Right renal pelvis (tissue), 4 donors: ENCODE measurements around the gene JAZF1. TPM values are rescaled to one million over a fixed set of nuclear protein-coding genes. Genes with fewer than 3 reads are reported as not detected.
"Not testable (repeated sequence)": the region's sequence is repeated elsewhere in the genome, so short reads cannot be mapped to it uniquely, and the experiment has no call there.

Experiments used
- DNase-seq, 4 donors: peaks; one replicate each; pipeline ENCODE4 v3.0.0-alpha.2; 2013; ENCODE audit warnings: low read depth in 4 of 4, low spot score in 3 of 4, missing footprints in 1 of 4
- polyA plus RNA-seq, 4 donors: library from polyadenylated mRNA; unstranded; fragments of 120-200 nt; gene quantifications; one replicate each; pipeline ENCODE4 v1.2.1, GENCODE V29; 2013; ENCODE audit not compliant: insufficient read length in 4 of 4

JAZF1 gene
- polyA plus RNA-seq, 4 donors, result 12.5 to 16.8 (median 16.2) TPM

DNA sequence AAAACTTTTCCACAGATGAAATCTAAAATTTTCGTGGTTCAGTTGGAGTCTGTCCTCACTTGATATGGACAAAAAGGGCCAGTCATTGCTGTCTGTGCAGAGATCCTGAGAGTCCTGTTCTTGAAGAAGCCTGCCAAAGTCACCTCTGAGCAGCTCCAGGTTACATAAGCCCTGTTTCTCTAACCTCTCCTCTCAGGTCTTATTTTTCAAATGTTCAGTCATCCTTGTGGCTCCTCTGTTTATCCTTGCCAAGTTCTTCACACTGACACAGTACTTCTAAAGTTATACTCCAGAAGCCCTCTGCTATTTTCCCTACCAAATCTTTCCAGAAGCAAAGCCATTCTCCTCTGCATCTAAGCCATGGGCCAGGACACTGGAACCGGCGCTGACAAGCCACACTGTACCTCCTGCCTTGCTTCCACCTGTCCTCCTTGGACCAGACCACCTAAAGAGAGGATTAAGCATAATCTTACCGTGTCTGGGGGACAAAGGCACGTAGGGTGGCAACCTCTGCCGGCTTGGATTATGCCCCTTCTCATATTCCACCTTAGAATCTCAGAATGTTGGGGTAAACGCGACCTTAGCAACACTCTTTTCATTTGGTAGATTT lies 161.6 kb downstream of the JAZF1 start:
- no peak for DNase-seq

DNA sequence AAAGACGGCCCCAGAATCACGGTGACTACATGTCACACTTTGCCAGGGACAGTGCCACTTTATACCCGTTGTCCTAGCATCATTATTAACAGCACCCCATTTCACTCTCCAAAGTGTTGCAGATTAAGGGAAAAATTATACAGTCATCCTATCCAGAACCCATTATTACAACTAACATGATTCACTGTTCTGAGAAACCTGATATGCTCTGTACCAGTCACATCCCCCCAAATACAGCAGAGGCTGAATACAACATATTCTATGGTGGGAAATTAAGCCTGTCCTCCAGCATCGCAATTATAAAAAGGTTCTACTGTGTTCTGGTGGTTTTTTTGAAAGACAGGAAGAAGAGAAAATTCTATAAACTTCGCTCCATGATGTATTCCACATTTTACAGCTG lies 162.1 kb downstream of the JAZF1 start:
- no peak for DNase-seq

DNA sequence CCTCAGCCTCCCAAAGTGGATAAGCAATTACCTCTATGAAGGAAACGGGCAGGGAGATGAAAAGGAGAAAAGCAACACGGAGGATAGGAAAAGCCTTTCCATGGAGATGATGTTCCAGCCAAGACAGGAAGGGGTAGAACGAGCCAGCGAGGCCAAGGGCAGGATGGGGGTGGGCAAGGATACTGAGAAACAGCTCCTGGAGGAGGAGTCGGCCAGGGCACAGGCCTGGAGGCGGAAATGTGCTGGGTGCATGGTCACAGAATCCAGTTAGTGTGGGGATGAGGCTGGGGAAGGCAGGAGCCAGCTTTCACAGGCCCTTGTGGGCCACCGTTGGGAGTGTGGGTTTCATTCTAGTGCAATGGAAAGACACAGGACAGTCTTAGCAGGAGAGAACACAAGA lies 162.6 kb downstream of the JAZF1 start:
- no peak for DNase-seq

DNA sequence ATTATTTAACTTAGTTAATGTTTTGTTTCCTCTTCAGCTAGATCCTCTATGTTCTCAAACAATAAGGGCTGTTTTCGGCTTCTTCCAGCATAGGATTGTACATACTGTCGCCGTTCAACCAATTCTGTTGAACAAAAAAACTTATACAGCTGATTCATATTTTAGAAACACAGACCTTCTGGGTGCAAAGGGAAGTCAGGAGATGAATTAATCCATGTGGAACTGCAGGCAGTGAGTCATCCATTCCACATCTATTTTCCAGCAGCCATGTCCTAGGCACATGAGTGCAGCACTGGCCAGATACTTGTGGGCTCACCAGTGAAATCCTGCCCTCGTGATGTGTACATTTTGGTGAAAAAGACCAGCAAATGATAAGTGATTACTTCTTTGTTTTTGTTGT lies 163.2 kb downstream of the JAZF1 start:
- DNase-seq, result no peak

DNA sequence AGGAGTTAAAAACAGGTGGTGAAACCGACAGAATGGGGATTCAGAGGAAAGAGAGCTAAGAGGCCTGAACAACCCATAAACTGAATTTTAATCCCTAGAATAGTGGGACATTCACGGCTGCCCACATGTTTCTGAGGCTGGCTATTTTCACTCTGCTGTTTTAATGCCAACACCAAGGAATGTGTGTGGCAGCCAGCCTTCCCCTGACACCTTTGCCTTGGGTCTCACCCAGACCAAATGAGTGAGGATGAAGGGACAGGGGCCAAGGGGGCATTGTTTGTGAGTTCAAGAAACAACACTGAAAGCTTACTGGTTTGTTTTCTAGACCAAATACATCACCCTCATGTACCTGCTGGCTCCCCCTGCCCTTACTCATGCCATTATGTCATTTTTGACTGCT lies 164.3 kb downstream of the JAZF1 start:
- DNase-seq, result no peak

DNA sequence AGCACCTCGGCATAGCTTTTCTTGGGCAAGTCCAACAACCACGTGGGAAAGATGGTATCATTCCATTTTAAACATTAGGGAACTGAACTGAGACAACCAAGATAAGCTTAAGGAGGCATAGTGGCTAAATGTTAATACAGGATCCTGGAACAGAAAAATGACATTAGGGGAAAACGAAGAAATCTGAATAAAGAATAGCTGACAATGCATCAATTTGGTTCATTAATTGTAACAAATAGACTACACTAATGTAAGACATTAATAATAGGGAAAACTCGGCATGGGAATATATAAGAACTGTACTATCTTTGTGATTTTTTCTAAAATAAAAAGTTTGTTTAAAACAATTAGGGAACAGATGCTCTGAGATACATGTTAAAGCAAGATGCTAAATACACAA lies 165.4 kb downstream of the JAZF1 start:
- no peak for DNase-seq

DNA sequence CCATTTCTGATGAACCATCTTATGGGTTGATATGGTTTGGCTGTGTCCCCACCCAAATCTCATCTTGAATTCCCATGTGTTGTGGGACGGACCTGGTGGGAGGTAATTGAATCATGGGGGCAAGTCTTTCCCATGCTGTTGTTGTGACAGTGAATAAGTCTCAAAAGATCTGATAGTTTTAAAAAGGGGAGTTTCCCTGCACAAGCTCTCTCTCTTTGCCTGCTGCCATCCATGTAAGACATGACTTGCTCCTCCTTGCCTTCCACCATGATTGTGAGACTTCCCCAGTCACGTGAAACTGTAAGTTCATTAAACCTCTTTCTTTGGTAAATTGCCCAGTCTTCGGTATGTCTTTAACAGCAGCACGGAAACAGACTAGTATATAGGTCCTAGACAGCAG lies 166.3 kb downstream of the JAZF1 start:
- not testable (repeated sequence) for DNase-seq

DNA sequence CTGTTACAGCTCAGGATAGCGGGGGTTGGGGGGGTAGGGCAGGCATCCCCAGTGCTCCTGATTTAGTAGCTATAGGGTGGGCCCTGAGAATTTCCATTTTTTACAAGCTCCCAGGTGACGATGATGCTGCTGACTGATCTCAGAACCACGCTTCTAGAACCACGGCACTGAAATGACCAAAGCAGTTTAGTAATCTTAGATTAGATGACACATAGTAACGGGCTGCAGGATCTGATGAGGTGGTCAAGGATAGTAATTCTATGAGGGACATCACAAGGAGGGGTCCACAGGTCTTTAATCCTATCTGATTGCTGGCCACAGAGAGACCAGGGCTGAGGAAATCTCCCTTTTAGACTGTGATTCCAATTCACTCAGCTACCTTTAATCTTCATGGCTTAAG lies 167.2 kb downstream of the JAZF1 start:
- no peak for DNase-seq

DNA sequence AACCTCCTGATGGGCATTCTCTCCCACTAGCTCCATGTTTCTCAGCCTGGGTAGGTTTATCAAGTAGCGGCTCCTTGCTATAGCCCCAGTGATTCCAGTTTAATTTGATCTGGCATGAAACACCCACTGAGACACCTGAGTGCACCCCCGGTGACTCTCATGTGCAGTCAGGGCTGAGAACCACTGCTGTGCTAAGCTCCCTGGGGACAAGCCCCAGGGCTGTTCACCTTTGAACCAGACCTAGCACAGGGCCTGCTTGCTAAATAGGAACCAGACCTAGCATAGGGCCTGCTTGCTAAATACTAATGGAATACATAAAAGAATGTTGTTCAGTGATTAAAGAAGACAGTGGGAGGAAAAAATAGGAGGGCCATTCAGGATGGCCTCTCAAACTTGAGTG lies 167.6 kb downstream of the JAZF1 start:
- DNase-seq, result no peak

DNA sequence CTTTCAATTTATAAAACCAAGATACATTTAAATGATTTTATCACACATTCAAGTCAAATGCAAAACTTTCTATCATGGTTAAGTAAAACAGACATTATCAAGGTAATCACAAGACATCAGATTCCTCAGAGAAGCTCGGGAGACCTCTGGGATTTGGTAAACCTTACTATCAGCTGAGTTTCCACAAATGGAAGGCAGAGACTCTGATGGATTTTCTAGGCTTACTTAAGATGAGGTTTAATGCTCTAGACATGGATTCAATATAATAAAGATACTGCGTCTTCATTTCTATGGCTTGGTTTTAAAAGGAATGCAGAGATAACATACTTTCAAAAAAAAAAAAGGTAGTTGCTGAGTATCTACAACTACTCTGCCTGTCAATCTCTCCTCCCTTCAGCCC lies 171.7 kb downstream of the JAZF1 start:
- no peak for DNase-seq

DNA sequence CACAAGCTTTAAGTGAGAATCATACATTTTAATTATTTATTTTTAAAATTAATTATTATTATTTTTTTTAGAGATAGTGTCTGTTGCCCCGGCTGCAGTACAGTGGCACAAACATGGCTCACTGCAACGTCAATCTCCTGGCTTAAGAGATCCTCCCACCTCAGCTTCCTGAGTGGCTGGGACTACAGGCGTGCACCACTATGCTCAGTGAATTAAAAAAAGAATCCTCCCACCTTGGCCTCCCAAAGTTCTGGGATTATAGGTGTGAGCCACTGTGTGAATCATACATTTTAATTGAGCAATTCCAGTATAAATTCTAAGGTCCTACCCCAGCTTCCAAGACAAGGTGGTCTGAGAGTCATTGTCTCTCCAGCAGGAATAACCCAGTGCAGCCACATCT lies 172.4 kb downstream of the JAZF1 start:
- no peak for DNase-seq

DNA sequence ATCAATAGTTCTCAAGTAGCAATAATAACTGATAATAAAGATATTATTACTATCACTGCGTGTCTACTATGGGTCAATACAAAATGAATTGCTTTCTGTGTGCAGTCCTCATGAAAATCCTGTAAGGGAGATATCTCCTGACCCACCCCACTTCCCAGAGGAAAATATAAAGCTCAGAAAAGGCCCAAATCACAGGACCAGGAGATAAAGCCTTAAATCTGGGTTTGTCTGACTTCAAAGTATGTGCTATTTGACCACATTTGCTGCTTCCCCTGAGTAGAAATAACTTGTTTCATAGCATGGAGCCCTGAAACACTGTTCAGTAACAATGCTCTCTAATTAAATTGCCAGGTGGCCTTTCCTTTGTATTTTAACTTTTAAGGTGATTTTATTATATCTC lies 174.1 kb downstream of the JAZF1 start:
- no peak for DNase-seq

DNA sequence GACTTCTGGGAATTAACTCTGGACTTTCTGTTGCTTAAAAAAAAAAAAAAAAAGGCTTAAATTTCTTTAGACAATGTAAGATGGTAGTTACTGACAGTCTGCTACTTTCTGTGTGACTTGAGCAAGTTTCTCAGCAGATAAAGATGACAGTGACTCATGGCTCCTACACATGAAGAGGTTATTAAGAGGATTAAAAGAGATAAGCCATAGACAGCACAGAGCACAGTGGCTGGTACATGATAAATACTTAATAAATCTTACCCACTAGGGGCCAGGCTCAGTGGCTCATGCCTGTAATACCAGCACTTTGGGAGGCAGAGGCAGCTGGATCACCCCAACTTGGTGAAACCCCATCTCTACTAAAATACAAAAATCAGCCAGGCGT lies 174.8 kb downstream of the JAZF1 start:
- DNase-seq, result no peak

DNA sequence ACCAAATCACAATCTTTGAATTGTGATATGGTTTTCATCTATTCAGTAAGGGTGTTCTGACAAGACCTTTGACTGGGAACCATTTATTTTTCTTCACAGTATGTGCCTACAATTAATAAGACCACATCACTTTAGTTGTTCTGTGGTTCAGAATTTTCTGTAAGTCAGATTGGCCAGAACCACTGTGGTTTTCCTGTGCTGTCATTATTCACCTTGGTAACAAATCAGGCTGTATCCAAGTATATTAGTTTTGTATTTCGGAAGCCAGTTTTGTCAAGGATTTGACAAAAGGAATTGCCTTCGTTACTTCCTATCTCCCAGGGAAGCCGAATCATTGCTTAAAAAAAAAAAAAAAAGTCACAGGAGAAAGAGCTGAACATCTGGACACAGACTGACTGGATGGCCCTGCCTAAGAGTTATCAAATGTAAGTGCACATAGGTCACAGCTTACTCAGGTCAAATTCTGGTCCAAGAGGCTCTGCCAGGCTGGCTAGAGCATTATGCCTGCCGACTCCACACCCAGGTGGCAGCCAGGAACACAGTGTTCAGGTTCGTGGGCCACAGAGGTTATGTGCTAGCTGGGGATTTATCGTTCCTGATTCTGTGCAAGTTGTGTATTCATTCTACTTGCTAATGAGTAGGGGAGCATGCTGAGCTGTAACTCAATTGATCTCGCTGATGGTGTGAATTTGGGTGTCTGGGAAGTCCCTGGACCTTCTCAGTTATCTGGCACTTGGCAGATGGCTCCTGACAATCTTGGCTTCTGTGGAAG lies 175.3 kb downstream of the JAZF1 start:
- no peak for DNase-seq

DNA sequence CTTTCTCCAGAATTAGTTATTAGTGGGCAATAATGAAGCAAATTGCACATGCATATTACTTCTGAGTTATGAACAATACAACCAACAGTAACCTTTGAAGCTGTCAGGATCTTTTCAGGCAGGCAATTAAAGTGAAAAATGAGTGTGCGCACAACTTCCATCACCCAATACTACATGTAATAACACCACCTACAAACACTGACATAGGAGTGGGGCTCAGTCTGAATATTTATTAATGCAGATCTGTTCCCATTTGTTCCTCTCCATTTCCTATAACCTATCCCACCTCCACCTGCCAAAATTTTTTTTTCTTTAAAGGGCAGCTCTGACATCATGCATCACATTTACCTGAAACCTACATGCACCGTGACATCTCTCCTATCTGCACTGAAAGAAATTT lies 177.2 kb downstream of the JAZF1 start:
- no peak for DNase-seq

DNA sequence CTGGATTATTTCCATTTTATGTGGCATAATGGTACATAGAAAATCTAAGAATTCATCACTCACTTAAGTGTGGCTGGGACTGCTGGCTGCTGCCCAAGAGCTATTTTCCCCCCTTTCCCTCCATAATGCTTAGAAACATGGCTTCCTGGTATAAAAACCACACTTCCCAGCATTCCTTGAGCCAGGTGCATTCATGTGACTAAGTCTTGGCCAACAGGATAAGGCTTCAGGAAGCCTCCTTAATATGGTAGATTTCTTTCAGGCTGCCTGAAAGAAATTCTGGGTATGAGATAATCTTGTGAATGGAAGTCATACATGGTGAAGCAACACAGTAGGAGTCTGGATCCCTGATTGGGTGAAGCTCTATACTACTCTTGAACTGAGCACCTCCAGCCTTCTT lies 178.0 kb downstream of the JAZF1 start:
- no peak for DNase-seq

DNA sequence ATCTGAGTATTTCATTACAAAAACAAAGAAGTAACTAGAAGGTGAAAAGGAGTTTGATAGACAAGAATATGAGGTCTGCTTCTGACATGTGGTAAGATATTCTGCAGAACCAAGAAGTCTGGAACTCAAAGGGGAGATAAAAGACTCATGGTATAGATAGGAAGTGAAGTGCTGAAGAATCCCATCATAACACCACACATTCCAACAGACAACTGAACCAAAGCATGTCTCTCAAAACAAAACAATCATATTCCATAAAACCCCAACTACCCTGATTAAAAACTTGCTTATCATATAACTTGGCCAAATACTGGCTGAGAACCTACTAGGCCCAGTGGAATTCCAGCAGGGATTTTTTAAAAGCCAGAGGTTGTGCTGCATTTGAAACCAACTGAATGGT lies 178.7 kb downstream of the JAZF1 start:
- DNase-seq, result no peak

DNA sequence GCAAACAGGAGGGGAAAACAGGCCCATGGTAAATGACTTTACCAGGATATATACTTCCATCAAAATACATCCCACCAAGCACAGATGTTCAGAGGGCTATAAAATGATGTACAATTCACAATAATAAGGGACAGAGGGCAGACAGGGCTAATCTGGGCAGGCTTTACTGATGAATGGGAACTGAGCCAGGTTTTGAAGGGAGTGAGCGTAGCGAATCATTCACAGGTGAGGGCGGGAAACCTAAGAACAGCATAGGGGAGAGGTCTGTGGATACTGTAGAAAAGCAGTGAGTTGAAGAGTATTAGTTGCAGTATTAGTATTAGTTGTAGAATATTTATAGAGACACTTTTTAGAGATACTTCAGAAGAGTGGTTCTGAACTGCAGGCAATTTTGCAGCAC lies 180.8 kb downstream of the JAZF1 start:
- no peak for DNase-seq

DNA sequence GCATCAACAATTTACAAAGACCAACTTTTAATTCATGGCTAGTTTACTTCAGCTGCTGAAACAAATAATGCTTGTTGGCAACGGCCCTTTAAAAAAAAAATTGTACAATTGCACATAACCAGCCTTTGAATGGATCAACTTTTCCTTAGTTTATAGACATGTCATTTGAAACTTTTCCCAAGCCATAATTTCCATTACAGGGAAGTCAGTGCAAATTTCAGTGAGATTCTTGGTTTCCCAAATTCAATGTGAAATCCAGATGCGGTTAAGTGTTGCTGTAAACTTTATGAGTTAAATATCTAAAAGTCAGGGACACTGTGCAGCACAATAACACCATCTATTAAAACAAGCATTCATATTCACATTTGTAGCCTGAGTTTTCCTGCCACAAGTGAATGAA lies 182.2 kb downstream of the JAZF1 start:
- DNase-seq, result no peak

DNA sequence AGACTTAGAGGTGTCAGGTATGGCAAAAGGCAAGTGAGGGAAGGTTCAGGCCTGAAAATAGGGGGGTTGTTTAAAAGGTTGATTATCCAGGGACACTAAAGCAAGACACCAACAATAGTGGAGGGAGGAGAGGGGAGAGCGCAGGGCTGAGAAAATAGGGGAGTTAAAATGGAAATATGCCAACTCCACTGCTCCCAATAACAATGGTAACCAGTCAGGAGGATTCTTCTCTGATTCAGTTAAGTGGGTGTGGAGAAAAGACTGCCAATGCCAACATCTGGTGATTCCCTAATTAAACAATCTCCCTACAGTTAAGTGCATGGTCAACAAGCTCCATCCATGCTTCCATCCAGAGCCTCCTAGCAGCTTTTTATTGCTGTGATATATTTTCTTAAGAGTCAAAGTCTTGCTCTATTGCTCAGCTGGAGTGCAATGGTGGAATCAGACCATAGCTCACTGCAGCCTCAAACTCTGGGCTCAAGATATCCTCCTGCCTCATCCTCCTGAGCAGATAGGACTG lies 183.3 kb downstream of the JAZF1 start:
- DNase-seq, result no peak

DNA sequence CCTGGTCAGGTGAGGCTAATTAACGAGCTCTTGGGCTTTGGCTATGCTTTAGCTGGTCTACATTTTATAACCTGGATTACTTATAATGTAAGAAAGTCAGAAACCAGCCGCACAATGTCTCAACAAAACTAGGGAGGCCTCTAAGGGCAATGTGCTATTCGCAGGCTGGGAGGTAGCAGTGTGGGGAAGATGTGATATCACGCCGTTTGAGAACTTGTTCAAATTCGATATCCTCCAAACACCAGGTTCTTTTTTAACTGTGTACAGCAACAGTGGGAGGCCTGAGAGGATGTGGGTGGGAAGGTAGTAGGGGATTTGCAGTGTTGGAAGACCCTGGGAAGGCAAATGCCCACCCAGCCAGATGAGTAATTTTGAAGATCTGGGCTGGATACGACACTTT lies 184.5 kb downstream of the JAZF1 start:
- no peak for DNase-seq

DNA sequence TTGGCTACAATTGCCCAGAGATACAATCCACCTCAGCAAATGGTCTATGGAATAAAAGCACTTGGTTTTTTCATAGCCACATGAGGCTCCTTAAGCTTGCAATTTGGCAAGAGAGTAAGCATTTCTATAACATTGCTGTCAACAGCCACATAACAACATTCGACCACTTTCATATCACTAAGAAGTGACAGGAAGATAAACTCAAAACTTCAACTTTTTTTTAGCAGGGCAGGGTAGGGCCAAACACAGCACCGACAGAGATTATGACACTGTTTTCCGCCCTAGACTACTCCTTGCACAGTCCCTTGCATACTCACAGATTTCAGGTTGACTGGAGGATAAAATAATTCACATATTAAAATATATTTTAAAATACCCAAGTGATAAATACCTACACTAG lies 185.4 kb downstream of the JAZF1 start:
- DNase-seq, result no peak
